ENCODE data around the gene MRPS18A. TPM values are rescaled to one million over a fixed set of nuclear protein-coding genes. Genes with fewer than 3 reads are reported as not detected.

The MRPS18A gene
- polyA plus RNA-seq, result 84.4 TPM

- peak within 1 kb of the TSS; percentile 95 to 99 (median 98) for H3K4me3 Mint-ChIP-seq
- H3K27ac Mint-ChIP-seq, result peak within 1 kb of the TSS; percentile 87 to 96 (median 96)
- H3K36me3 Mint-ChIP-seq, result peaks cover 1% of the 10 kb centered on the region
- no peaks in the 10 kb centered on the region for H3K27me3 Mint-ChIP-seq
- H3K9me3 Mint-ChIP-seq, result no peaks in the 10 kb centered on the region
- peaks cover 34 to 45% (median 37%) of the 10 kb centered on the region in 3 donors for H3K4me1 Mint-ChIP-seq
Observed at GRCh38 chr6:43687437-43688347, at the start of gene MRPS18A. TSS of gene MRPS18A (minus strand) at chr6:43687791. CDS start at chr6:43687779, 12 bp downstream.

GRCh38 chr6:43736844-43737243, 49.3 kb upstream of the MRPS18A start:
- Mint-ChIP-seq H3K27me3 (no peaks in the 10 kb centered on the region), H3K9me3 (peaks cover 0 to 3% (median 3%) of the 10 kb centered on the region in 3 donors), H3K36me3 (no peaks in the 10 kb centered on the region), H3K27ac (no peak overlapping the region), H3K4me1 (peaks cover 0 to 3% (median 0%) of the 10 kb centered on the region in 3 donors), H3K4me3 (no peak overlapping the region)

GRCh38 chr6:43736211-43736786, 48.7 kb upstream of the MRPS18A start:
- Mint-ChIP-seq H3K9me3 (peaks cover 0 to 9% (median 3%) of the 10 kb centered on the region in 3 donors), H3K36me3 (no peaks in the 10 kb centered on the region), H3K27ac (peak overlapping the region in 1 of 3 donors; percentile 22), H3K4me1 (peaks cover 0 to 3% (median 0%) of the 10 kb centered on the region in 3 donors), H3K4me3 (no peak overlapping the region), H3K27me3 (no peaks in the 10 kb centered on the region)

- Mint-ChIP-seq H3K36me3 (no peaks in the 10 kb centered on the region), H3K9me3 (peaks cover 0 to 13% (median 3%) of the 10 kb centered on the region in 3 donors), H3K4me1 (peaks cover 0 to 3% (median 0%) of the 10 kb centered on the region in 3 donors), H3K27ac (no peak overlapping the region), H3K4me3 (no peak overlapping the region), H3K27me3 (no peaks in the 10 kb centered on the region)
Observed at GRCh38 chr6:43735642-43736199, 48.1 kb upstream of the MRPS18A start.

GRCh38 chr6:43734294-43734665, 46.7 kb upstream of the MRPS18A start:
- H3K4me3 Mint-ChIP-seq, result peak overlapping the region in 1 of 4 donors; percentile 84
- H3K36me3 Mint-ChIP-seq, result no peaks in the 10 kb centered on the region
- H3K27ac Mint-ChIP-seq, result peak overlapping the region in 1 of 3 donors; percentile 50

GRCh38 chr6:43733471-43734293, 46.1 kb upstream of the MRPS18A start:
- H3K27me3 Mint-ChIP-seq, result no peaks in the 10 kb centered on the region
- H3K9me3 Mint-ChIP-seq, result peaks cover 6 to 18% (median 6%) of the 10 kb centered on the region in 3 donors
- H3K36me3 Mint-ChIP-seq, result no peaks in the 10 kb centered on the region
- peak overlapping the region in 1 of 4 donors; percentile 11 for H3K4me3 Mint-ChIP-seq
- peak overlapping the region in 1 of 3 donors; percentile 23 for H3K27ac Mint-ChIP-seq
- H3K4me1 Mint-ChIP-seq, result peaks cover 0 to 3% (median 0%) of the 10 kb centered on the region in 3 donors

More at GRCh38 chr6:43734294-43734665, 46.7 kb upstream of the MRPS18A start:
- Mint-ChIP-seq H3K9me3 (peaks cover 6 to 13% (median 6%) of the 10 kb centered on the region in 3 donors), H3K27me3 (no peaks in the 10 kb centered on the region), H3K4me1 (peaks cover 0 to 3% (median 0%) of the 10 kb centered on the region in 3 donors)

- H3K4me1 Mint-ChIP-seq, result peaks cover 1 to 4% (median 2%) of the 10 kb centered on the region in 3 donors
- no peak overlapping the region for H3K27ac Mint-ChIP-seq
- H3K36me3 Mint-ChIP-seq, result no peaks in the 10 kb centered on the region
Observed at GRCh38 chr6:43730634-43731033, 43.0 kb upstream of the MRPS18A start.

GRCh38 chr6:43729537-43729936, 41.9 kb upstream of the MRPS18A start:
- Mint-ChIP-seq H3K9me3 (peaks cover 6 to 19% (median 6%) of the 10 kb centered on the region in 3 donors), H3K36me3 (no peaks in the 10 kb centered on the region), H3K4me1 (peaks cover 10 to 13% (median 10%) of the 10 kb centered on the region in 3 donors), H3K27me3 (no peaks in the 10 kb centered on the region), H3K4me3 (peak overlapping the region in 1 of 4 donors; percentile 13), H3K27ac (no peak overlapping the region)

More at GRCh38 chr6:43730634-43731033, 43.0 kb upstream of the MRPS18A start:
- peak overlapping the region in 1 of 4 donors; percentile 61 for H3K4me3 Mint-ChIP-seq
- peaks cover 6 to 19% (median 6%) of the 10 kb centered on the region in 3 donors for H3K9me3 Mint-ChIP-seq
- no peaks in the 10 kb centered on the region for H3K27me3 Mint-ChIP-seq

- peaks cover 10 to 17% (median 15%) of the 10 kb centered on the region in 3 donors for H3K4me1 Mint-ChIP-seq
- H3K36me3 Mint-ChIP-seq, result no peaks in the 10 kb centered on the region
- peaks cover 2% of the 10 kb centered on the region for H3K27me3 Mint-ChIP-seq
- H3K9me3 Mint-ChIP-seq, result peaks cover 6 to 19% (median 6%) of the 10 kb centered on the region in 3 donors
- no peak overlapping the region for H3K27ac Mint-ChIP-seq
- no peak overlapping the region for H3K4me3 Mint-ChIP-seq
Observed at GRCh38 chr6:43728586-43728985, 41.0 kb upstream of the MRPS18A start.

- Mint-ChIP-seq H3K27me3 (peaks cover 2% of the 10 kb centered on the region), H3K36me3 (no peaks in the 10 kb centered on the region), H3K9me3 (peaks cover 6 to 19% (median 6%) of the 10 kb centered on the region in 3 donors), H3K27ac (peak overlapping the region in 2 of 3 donors; percentile 16 to 84), H3K4me1 (peaks cover 10 to 17% (median 15%) of the 10 kb centered on the region in 3 donors), H3K4me3 (no peak overlapping the region)
Observed at GRCh38 chr6:43727634-43728033, 40.0 kb upstream of the MRPS18A start.

- no peaks in the 10 kb centered on the region for H3K36me3 Mint-ChIP-seq
- H3K4me3 Mint-ChIP-seq, result peak overlapping the region in 2 of 4 donors; percentile 66 to 72
- peaks cover 2% of the 10 kb centered on the region for H3K27me3 Mint-ChIP-seq
- H3K4me1 Mint-ChIP-seq, result peaks cover 10 to 17% (median 15%) of the 10 kb centered on the region in 3 donors
- peaks cover 2 to 6% (median 6%) of the 10 kb centered on the region in 3 donors for H3K9me3 Mint-ChIP-seq
- peak overlapping the region; percentile 81 to 97 (median 86) for H3K27ac Mint-ChIP-seq
Observed at GRCh38 chr6:43725643-43726580, 38.3 kb upstream of the MRPS18A start.

- Mint-ChIP-seq H3K36me3 (no peaks in the 10 kb centered on the region), H3K27me3 (peaks cover 5% of the 10 kb centered on the region), H3K9me3 (peaks cover 2 to 6% (median 4%) of the 10 kb centered on the region in 3 donors), H3K4me1 (peaks cover 10 to 17% (median 15%) of the 10 kb centered on the region in 3 donors), H3K27ac (peak overlapping the region; percentile 81 to 97 (median 86)), H3K4me3 (peak overlapping the region in 3 of 4 donors; percentile 66 to 72 (median 68))
Observed at GRCh38 chr6:43724914-43725642, 37.5 kb upstream of the MRPS18A start.
